HG03457 (cell line): Measurements from ENCODE around the gene CCDC184.
"Not testable (repeated sequence)": the region's sequence is repeated elsewhere in the genome, so short reads cannot be mapped to it uniquely, and the experiment has no call there.

Source experiments
- ATAC-seq: cut with Tn5 transposase; IDR thresholded peaks from one replicate; pipeline ENCODE4 v1.9.1; 2021; ENCODE audit warnings: moderate number of reproducible peaks; ENCODE audit not compliant: unreplicated experiment

CCDC184 gene

DNA sequence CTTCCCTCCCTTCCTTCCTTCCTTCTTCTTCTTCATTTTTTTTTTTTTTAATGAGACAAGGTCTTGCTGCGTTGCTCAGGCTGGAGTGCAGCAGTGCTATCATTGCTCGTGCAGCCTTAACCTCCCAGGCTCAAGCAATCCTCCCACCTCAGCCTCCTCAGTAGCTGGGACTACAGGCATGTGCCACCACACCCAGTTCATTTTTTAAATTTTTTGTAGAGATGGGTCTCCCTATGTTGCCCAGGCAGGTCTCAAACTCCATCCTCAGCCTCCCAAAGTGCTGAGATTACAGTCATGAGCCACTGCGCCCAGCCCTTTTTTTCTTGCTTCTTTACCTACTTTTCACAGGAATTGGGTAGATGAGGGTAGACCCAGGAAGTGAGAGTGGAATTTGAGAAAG lies 18.1 kb downstream of the CCDC184 start:
- no peak for ATAC-seq

DNA sequence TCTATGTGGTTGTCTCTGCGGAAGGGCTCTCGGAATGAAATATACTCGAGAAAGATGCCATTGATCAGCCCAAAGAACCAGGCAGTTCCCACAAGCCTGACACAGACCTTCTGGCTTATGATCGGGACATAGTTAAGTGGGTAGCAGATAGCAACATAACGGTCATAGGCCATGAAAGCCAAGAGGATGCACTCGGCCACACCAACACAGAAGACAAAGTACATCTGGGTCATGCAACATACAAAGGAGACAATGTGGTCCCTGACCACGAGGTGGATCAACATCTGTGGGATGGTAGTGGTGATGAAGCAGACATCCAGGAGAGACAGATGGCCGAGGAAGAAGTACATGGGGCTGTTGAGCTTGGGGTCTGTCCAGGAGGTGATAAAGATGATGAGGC lies 19.3 kb downstream of the CCDC184 start:
- ATAC-seq, result no peak

DNA sequence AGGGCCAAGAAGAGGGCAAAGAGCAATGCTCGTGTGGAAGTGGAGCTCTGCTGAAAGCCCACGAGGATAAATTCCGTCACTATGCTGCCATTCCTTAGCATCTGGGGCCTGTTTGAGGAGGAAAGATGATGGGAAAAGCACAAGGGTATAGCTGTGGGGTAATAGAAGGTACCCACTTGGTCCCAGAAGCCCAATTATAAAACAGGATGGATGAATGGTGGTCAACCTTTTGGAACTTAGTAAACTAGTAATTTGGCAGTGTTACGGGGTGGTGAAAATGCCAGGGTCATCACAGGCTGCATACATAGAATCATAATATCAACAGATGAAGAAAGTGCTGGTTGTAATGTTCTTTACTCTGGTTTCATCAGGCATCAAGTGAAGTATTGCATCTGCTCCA lies 19.7 kb downstream of the CCDC184 start, which contains the start of gene OR10AD1:
TSS of gene OR10AD1 (minus strand) at position 101 of the 400 bp plus-strand sequence. CDS start at position 101, 0 bp downstream.
- no peak for ATAC-seq

DNA sequence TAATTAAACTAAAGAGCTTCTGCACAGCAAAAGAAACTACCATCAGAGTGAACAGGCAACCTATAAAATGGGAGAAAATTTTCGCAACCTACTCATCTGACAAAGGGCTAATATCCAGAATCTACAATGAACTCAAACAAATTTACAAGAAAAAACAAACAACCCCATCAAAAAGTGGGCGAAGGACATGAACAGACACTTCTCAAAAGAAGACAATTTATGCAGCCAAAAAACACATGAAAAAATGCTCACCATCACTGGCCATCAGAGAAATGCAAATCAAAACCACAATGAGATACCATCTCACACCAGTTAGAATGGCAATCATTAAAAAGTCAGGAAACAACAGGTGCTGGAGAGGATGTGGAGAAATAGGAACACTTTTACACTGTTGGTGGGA lies 26.1 kb downstream of the CCDC184 start:
- ATAC-seq, result not testable (repeated sequence)

DNA sequence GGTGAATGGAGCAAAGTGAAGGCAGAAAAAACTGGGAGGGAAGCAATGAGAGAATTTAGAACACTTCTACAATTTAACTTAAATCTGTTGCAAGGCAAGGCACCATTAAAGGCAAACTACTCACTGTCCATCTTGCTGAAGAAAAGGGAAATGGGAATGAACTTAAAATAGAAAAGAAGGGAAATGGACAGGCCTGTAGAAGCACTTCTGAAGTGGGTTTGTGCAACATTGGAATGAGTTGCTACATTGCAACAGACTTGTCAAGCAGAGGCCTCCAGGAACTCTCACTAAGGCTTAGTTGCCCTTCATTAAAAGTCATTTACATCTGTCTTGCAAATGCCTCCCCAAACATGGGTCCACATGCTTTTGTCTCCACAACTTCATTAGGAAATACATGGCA lies 33.3 kb downstream of the CCDC184 start:
- no peak for ATAC-seq

DNA sequence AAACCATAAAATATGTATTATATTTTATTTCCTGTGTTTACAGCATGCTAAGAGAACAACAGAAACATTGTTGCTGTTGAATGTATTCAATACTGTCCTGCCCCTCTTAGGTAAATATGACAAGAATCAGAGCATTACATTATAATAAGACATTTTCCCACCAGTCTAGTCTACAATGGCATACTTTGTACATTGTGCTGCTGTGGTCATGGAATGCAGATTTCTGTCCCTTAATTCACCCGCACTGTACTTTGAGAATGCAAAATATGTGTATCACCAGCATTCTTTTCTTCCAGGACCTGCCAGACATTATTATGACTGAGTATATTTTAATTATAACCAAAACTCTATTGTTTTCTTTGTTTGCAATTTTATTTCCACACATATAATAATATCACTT lies 36.2 kb downstream of the CCDC184 start:
- ATAC-seq, result no peak

DNA sequence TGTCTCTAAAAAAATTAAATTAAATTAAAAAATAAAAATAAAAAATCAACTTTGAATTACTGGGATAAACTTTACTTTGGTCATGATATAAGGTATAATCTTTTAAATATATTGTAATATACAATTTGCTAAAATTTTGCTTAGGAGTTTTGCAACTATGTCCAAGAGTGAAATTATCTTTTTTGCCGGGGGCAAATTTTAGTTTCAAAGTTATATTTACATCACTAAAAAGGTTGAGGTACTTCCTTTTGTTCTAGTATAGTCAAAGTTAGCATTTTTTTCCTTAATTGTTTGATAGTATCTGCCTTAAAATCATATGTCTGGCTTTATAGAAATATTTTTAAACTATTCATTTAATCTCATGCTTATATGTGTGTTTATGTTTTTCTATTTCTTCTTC lies 37.3 kb downstream of the CCDC184 start:
- no peak for ATAC-seq

DNA sequence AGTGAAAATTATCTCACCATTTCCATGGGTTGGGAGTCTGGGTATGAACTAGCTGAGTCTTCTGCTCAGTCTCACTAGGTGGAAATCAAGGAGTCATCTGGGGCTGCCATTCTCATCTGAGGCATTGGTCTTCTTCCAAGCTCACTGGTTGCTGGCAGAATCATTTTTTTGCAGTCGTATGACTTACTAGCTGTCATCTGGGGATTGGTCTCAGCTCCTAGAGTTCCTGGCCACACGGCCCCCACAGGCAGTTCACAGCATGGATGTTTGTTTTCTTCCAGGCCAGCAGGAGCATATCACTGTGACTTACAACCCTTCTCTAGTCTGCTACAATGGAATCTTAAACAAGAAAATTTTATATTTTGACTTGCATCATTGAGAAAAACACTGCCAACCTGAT lies 38.2 kb downstream of the CCDC184 start:
- no peak for ATAC-seq

DNA sequence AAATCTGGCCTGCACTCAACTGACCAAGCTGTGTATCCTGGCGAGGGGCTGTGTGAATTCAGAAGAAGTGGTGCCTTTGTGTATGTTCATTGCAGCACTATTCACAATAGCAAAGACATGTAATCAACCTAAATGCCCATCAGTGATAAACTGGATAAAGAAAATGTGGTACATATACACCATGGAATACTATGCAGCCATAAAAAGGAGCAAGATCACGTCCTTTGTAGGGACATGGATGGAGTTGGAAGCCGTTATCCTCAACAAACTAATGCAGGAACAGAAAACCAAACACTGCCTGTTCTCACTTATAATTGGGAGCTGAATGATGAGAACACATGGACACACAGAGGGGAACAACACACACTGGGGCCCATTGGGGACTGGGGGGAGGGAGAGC lies 41.1 kb downstream of the CCDC184 start:
- not testable (repeated sequence) for ATAC-seq

DNA sequence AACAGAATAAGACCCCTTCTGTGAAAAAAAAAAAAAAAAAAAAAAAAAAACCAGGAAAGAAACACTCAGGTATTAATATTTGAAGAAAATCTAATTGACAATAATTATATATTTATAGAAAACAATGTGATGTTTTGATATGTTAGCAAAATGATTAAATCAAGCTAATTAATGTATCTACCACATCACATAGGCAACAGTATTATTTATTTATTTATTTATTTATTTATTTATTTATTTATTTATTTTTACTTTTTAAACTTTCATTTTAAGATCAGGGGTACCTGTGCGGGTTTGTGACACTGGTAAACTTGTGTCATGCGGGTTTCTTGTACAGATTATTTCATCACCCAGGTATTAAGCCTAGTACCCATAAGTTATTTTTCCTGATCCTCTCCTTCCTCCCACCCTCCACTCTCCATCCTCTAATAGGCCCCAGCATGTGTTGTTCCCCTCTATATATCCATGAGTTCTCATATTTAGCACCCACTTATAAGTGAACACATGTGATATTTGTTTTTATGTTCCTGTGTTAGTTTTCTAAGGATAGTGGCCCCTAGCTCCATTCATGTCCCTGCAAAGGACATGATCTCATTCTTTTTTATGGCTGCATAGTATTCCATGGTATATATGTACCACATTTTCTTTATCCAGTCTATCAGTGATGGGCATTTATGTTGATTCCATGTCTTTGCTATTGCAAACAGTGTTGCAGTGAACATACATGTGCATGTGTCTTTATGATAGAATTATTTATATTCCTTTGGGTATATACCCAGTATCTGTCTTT lies 47.9 kb downstream of the CCDC184 start:
- not testable (repeated sequence) for ATAC-seq
